ENCODE results near the gene ZSWIM6. TPM values are rescaled to one million over a fixed set of nuclear protein-coding genes. Genes with fewer than 3 reads are reported as not detected.

ZSWIM6 gene
- total RNA-seq, 1 donor from 2014 or later: 18.1 TPM

DNA sequence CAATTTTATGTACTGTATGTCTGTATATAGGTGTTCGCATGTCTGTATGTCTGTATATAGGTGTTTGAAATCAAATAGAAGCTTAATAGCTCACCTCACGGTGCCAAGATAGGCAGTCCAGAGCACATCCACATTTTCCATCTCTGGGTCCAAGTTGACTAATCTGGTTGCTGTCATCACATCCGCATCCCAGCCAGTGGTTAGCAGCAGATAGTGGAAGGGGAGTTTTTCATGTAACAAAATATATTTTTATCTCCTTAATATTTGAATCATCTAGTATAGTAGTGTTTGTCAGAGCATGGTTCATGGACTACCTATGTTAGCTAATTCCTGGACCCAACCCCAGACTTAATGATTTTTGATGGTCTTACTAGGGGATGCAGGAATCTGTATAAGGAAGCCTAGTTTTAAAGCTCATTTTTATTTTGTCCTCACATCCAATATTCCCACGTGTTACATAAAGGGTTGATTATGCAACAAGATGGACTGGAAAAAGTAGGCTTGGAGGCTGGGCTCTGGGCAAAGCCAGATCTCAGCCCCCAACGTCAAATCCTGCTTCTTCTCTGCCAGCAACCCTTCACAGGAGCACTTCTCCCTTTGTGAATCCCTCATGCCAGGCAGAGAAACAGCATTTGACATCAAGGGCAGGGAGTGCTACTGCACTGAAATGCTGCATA lies 219.7 kb downstream of the ZSWIM6 start:
- H3K27ac ChIP-seq: no peak overlapping the region
- H3K4me1 ChIP-seq: no peaks in the 10 kb centered on the region
- intact Hi-C loops (cut with DNase I): no loop called here
- H3K9me3 ChIP-seq: no peaks in the 10 kb centered on the region
- no peaks in the 10 kb centered on the region for H3K36me3 ChIP-seq
- H3K4me3 ChIP-seq: no peak overlapping the region
- no peak for ATAC-seq
- no peak for DNase-seq
- TF ChIP-seq, protein P1, sequence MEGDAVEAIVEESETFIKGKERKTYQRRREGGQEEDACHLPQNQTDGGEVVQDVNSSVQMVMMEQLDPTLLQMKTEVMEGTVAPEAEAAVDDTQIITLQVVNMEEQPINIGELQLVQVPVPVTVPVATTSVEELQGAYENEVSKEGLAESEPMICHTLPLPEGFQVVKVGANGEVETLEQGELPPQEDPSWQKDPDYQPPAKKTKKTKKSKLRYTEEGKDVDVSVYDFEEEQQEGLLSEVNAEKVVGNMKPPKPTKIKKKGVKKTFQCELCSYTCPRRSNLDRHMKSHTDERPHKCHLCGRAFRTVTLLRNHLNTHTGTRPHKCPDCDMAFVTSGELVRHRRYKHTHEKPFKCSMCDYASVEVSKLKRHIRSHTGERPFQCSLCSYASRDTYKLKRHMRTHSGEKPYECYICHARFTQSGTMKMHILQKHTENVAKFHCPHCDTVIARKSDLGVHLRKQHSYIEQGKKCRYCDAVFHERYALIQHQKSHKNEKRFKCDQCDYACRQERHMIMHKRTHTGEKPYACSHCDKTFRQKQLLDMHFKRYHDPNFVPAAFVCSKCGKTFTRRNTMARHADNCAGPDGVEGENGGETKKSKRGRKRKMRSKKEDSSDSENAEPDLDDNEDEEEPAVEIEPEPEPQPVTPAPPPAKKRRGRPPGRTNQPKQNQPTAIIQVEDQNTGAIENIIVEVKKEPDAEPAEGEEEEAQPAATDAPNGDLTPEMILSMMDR (IDR thresholded peaks at IDR 0.05): no peak
- no peaks in the 10 kb centered on the region for H3K27me3 ChIP-seq (ENCODE audit: low read depth)

DNA sequence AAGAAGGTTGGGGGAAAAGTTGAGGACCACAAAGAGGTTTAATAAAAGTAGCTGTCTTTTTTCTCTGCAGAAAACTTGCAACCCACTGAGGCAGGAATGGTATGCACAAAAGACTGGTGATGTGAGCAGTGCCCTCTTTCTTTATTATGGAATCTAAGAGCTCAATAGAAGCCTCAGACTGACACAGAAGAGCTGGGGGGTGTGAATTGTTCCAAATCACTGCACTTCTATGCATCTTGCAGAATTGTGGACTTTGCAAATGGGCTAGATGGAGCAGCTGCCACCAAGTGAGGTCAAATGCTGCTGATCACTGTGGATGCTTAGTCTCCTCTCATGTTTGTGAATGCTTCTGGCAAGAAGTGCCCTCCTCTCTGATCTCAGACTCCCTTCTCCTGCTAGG lies 227.1 kb downstream of the ZSWIM6 start:
- TF ChIP-seq, protein P1 (IDR thresholded peaks at IDR 0.05): no peak
- Histone ChIP-seq H3K36me3 (no peaks in the 10 kb centered on the region), H3K27me3 (ENCODE audit: low read depth) (no peaks in the 10 kb centered on the region), H3K9me3 (no peaks in the 10 kb centered on the region), H3K4me1 (no peaks in the 10 kb centered on the region), H3K4me3 (no peak overlapping the region), H3K27ac (no peak overlapping the region)
- intact Hi-C loops (cut with DNase I): no loop called here
- no peak for ATAC-seq
- DNase-seq: no peak

DNA sequence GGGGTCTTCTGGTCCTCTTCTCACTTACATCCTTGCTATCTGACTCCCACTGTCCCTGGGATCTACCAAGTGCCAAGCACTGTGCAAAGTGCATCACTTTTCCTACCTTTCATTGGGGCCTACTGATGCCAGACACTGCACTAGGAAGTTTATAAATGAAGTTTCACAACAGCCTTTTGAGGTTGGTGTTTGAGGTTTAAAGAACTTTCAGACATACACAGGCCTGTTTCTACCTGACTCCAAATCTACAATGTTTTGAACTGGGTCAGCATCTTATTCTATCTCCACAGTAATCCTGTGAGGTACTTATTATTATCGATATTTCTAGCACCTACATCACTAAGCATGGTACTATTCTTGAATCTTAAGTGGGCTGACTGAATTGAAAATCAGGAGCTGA lies 227.7 kb downstream of the ZSWIM6 start:
- Histone ChIP-seq H3K27me3 (ENCODE audit: low read depth) (no peaks in the 10 kb centered on the region), H3K4me3 (no peak overlapping the region), H3K4me1 (no peaks in the 10 kb centered on the region), H3K9me3 (no peaks in the 10 kb centered on the region), H3K36me3 (no peaks in the 10 kb centered on the region), H3K27ac (no peak overlapping the region)
- DNase-seq (no peak), ATAC-seq (no peak)
- intact Hi-C loops (cut with DNase I): no loop called here
- TF ChIP-seq, protein P1 (IDR thresholded peaks at IDR 0.05): no peak

DNA sequence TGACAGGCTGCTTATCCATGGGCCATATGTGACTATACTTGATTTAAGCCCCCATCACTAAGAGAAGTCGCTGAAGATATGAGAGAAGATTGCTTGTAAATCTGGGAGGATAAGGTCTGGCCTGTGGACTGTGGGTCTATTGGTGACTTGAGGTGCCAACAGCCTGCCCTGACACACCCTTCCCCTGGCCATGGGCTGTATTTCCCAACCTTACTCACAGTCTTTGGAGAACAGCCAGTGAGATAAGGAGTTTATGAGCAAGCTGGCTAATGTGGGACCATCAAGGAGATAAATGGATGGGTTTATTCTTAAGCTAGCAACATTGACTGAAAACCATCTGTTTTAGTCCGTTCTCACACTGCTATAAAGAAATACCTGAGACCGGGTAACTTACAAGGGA lies 231.3 kb downstream of the ZSWIM6 start:
- Histone ChIP-seq H3K27ac (no peak overlapping the region), H3K4me3 (no peak overlapping the region), H3K36me3 (no peaks in the 10 kb centered on the region), H3K27me3 (ENCODE audit: low read depth) (no peaks in the 10 kb centered on the region), H3K9me3 (no peaks in the 10 kb centered on the region), H3K4me1 (no peaks in the 10 kb centered on the region)
- TF ChIP-seq, protein P1 (IDR thresholded peaks at IDR 0.05): no peak
- no peak for DNase-seq
- peak in 1 of 2 donors; percentile 38 for ATAC-seq
- intact Hi-C loops (cut with DNase I): no loop called here

DNA sequence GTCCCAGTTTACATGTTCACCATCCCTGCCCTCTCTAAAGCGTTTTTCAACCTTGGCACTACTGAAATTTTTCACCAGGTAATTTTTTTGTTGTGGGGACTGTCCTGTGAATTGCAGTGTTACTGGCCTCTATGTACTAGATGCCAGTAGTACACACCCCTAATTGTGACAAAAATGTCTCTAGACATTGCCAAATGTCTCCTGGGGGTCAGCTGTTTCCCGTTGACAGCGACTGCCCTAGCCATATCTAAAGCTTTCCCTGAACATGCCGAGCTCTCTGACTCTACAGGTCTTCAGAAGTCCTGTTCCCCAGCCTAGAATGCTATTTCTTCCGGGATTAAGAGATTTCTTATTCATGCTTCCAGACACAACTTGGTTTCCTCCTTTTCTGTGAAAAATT lies 235.3 kb downstream of the ZSWIM6 start:
- Histone ChIP-seq H3K36me3 (no peaks in the 10 kb centered on the region), H3K9me3 (no peaks in the 10 kb centered on the region), H3K27me3 (ENCODE audit: low read depth) (no peaks in the 10 kb centered on the region), H3K4me3 (no peak overlapping the region), H3K4me1 (no peaks in the 10 kb centered on the region), H3K27ac (no peak overlapping the region)
- ATAC-seq: no peak
- intact Hi-C loops (cut with DNase I): no loop called here
- TF ChIP-seq, protein P1 (IDR thresholded peaks at IDR 0.05): no peak
- no peak for DNase-seq
